PC-3 (cell line): ENCODE measurements around the gene RNF41.

Experiments used
- CTCF ChIP-seq: fragments of 300-600 bp; sonication (generic); conservative IDR thresholded peaks from 2 replicates; pipeline ENCODE4 v1.5.1; 2017; ENCODE audit warnings: antibody characterized with exemption, low read depth, mild to moderate bottlenecking, low read length
- EZH2 ChIP-seq: fragments of 300-600 bp; sonication (generic); IDR thresholded peaks from one replicate; pipeline ENCODE4 v1.6.1; 2017; ENCODE audit warnings: antibody characterized with exemption, mild to moderate bottlenecking, low read length; ENCODE audit not compliant: unreplicated experiment
- EZH2phosphoT487 ChIP-seq: fragments of 300-600 bp; sonication (generic); IDR thresholded peaks from 2 replicates; pipeline ENCODE4 v1.6.1; 2018; ENCODE audit warnings: mild to moderate bottlenecking, antibody characterized with exemption, low read length, borderline replicate concordance

GRCh38 chr12:56224954-56225353 is 3.2 kb upstream of the RNF41 start:
- no peak for TF ChIP-seq CTCF
- TF ChIP-seq EZH2, result no peak
- no peak for TF ChIP-seq EZH2phosphoT487
